OCI-LY7 (cell line): ENCODE results near the gene POLR1E.

ENCODE experiments used
- CTCF ChIP-seq: fragments of 200-600 bp; sonication (generic); conservative IDR thresholded peaks from 2 replicates; pipeline ENCODE4 v1.5.1; 2014; ENCODE audit warnings: mild to moderate bottlenecking, antibody characterized with exemption, low read length, moderate library complexity, mixed read lengths
- EZH2phosphoT487 ChIP-seq: fragments of 200-600 bp; sonication (generic); IDR thresholded peaks from 2 replicates; pipeline ENCODE4 v1.6.1; 2018; ENCODE audit warnings: low read depth, borderline replicate concordance, mild to moderate bottlenecking, mixed run types, antibody characterized with exemption, low read length, moderate library complexity, mixed read lengths

- TF ChIP-seq CTCF (no peak), EZH2phosphoT487 (no peak)
These were observed 61.7 kb downstream of the POLR1E start for GRCh38 chr9:37547328-37547878.
